PC-9 (cell line): ENCODE results near the gene NFATC1.

Experiments
- EZH2 ChIP-seq: fragments of 200-600 bp; sonication (generic); IDR thresholded peaks from 2 replicates; pipeline ENCODE4 v1.8.0; 2017; ENCODE audit warnings: antibody characterized with exemption, low read depth
- TF ChIP-seq, protein P1 (sequence below): fragments of 200-600 bp; sonication (generic); conservative IDR thresholded peaks from 2 replicates; pipeline ENCODE4 v1.6.1; 2017; ENCODE audit warnings: mixed run types, antibody characterized with exemption, mild to moderate bottlenecking, moderate library complexity

DNA sequence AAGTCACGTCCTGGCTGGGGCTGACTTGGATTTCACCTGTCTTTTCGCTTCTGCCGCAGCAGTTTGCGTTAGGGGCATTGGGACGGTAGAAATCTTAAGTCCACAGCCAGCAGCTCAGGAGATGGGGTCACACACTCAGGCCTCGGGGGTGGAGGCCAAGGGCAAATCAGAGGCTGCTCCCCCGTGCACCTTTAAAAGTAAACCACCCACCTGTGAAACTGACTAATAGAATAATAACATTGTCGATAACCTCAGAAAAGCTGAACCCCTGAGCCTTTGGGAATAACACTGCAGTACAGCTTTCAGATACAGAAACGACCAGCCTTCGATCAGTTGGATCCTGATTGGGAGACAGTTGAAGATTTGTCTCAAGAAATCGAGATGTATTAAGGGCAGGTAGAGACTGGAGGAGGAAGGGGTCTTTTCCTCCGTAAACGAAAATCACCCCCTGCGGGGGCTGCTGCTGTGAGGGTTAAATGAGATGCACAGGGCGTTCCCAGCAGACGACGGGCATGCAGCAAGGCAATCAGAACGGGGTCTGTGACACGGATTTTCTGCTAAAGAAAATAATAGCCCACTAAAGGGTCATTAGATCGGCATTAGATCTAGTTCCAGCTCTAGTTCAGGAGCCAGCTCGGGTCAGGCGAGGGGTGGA is 16.4 kb upstream of the NFATC1 start:
- TF ChIP-seq, protein P1, sequence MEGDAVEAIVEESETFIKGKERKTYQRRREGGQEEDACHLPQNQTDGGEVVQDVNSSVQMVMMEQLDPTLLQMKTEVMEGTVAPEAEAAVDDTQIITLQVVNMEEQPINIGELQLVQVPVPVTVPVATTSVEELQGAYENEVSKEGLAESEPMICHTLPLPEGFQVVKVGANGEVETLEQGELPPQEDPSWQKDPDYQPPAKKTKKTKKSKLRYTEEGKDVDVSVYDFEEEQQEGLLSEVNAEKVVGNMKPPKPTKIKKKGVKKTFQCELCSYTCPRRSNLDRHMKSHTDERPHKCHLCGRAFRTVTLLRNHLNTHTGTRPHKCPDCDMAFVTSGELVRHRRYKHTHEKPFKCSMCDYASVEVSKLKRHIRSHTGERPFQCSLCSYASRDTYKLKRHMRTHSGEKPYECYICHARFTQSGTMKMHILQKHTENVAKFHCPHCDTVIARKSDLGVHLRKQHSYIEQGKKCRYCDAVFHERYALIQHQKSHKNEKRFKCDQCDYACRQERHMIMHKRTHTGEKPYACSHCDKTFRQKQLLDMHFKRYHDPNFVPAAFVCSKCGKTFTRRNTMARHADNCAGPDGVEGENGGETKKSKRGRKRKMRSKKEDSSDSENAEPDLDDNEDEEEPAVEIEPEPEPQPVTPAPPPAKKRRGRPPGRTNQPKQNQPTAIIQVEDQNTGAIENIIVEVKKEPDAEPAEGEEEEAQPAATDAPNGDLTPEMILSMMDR, result peak; percentile 20; the same call in 1 of the 2 replicates
- TF ChIP-seq EZH2, result no peak
